ENCODE measurements around the gene MAP1B. TPM values are rescaled to one million over a fixed set of nuclear protein-coding genes. Genes with fewer than 3 reads are reported as not detected.

Gene MAP1B
- total RNA-seq, 4 donors from 2014 or later, result 44.2 to 120 (median 83.4) TPM

DNA sequence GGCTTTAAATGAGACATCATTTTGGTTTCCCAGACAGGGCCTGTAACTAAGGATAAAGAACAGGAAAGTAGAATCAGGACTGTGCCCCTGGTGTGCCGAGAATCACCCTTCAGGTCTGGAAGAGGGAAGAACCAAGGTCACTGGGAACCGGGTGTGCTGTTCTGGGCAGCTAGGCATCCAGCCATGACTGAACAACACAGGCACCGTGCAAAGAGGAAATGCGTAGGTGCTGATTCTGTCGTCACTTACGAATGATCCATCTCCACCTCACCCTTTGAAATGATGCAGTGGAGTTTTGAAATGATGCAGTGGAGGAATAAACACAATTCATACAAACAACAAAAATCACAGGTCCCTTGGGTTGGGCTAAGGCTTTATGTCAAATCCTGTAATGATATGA lies 64.4 kb downstream of the MAP1B start:
- no peak for TF ChIP-seq POLR2A (IDR thresholded peaks at IDR 0.05)
- TF ChIP-seq CTCF (IDR thresholded peaks at IDR 0.05 in 4 of 5, conservative IDR thresholded peaks at IDR 0.05 in 1 of 5), result no peak
- intact Hi-C loops (cut with DNase I; ENCODE audit: low total_unique reads), result no loop called here
- in situ Hi-C loops (cut with MboI; ENCODE audit: low sequenced_read_pairs in 4 of 4), result no loop called here
- no peaks in the 10 kb centered on the region for H3K36me3 ChIP-seq
- H3K4me3 ChIP-seq, result no peak overlapping the region
- H3K27ac ChIP-seq, result no peak overlapping the region
- no peaks in the 10 kb centered on the region for H3K27me3 ChIP-seq
- H3K9me3 ChIP-seq, result no peaks in the 10 kb centered on the region
- ATAC-seq (no peak), DNase-seq (no peak)
- H3K4me1 ChIP-seq, result no peaks in the 10 kb centered on the region

- intact Hi-C loops (cut with DNase I; ENCODE audit: low total_unique reads), result no loop called here
- H3K36me3 ChIP-seq, result no peaks in the 10 kb centered on the region
- DNase-seq, result no peak
- no peaks in the 10 kb centered on the region for H3K27me3 ChIP-seq
- no peak for ATAC-seq
- TF ChIP-seq CTCF (IDR thresholded peaks at IDR 0.05 in 4 of 5, conservative IDR thresholded peaks at IDR 0.05 in 1 of 5) (no peak), POLR2A (IDR thresholded peaks at IDR 0.05) (no peak)
- no peak overlapping the region for H3K27ac ChIP-seq
- in situ Hi-C loops (cut with MboI; ENCODE audit: low sequenced_read_pairs in 4 of 4), result no loop called here
- no peaks in the 10 kb centered on the region for H3K4me1 ChIP-seq
- H3K4me3 ChIP-seq, result no peak overlapping the region
- no peaks in the 10 kb centered on the region for H3K9me3 ChIP-seq
Observed at GRCh38 chr5:72172786-72173185, 65.5 kb downstream of the MAP1B start.

DNA sequence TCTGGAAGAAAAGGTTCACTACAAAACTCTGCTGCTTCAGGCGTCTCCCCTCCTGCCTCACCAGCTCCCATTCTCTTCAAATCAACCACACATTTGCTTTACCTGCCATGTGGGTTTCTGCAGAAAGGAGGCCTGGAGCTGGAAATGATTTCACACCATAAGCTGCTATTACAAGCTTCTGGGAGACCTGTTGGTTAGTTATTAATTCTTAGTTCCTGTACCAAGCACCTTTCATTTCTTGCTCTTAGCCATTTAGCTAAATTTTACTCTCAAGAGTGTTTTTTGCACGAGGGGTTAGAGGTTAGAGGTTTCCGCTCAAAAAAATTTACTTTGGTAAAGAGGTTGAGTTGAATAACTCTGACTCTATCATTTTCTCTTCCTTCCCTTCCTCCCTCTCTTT lies 70.3 kb downstream of the MAP1B start:
- no peak for ATAC-seq
- no peak for DNase-seq
- H3K4me3 ChIP-seq, result no peak overlapping the region
- H3K27ac ChIP-seq, result no peak overlapping the region
- in situ Hi-C loops (cut with MboI; ENCODE audit: low sequenced_read_pairs in 4 of 4), result no loop called here
- peaks cover 0 to 8% of the 10 kb centered on the region in 2 donors for H3K4me1 ChIP-seq
- TF ChIP-seq CTCF (IDR thresholded peaks at IDR 0.05 in 4 of 5, conservative IDR thresholded peaks at IDR 0.05 in 1 of 5) (no peak), POLR2A (IDR thresholded peaks at IDR 0.05) (no peak)
- intact Hi-C loops (cut with DNase I; ENCODE audit: low total_unique reads), result no loop called here
- no peaks in the 10 kb centered on the region for H3K36me3 ChIP-seq
- H3K27me3 ChIP-seq, result peaks cover 3 to 16% (median 10%) of the 10 kb centered on the region in 3 donors
- H3K9me3 ChIP-seq, result no peaks in the 10 kb centered on the region

GRCh38 chr5:72179028-72179815 lies 71.9 kb downstream of the MAP1B start:
- peak overlapping the region; percentile 28 to 47 (median 34) for H3K27ac ChIP-seq
- in situ Hi-C loops (cut with MboI; ENCODE audit: low sequenced_read_pairs in 4 of 4), result no loop called here

More at GRCh38 chr5:72179028-72179815, 71.9 kb downstream of the MAP1B start:
- Histone ChIP-seq H3K27me3 (peaks cover 4 to 16% (median 10%) of the 10 kb centered on the region in 3 donors), H3K36me3 (no peaks in the 10 kb centered on the region), H3K9me3 (no peaks in the 10 kb centered on the region), H3K4me3 (peak overlapping the region; percentile 14 to 34 (median 23)), H3K4me1 (peaks cover 0 to 8% of the 10 kb centered on the region in 2 donors)
- peak; percentile 48 to 66 for ATAC-seq
- peak; percentile 25 to 56 for DNase-seq
- TF ChIP-seq CTCF (IDR thresholded peaks at IDR 0.05 in 4 of 5, conservative IDR thresholded peaks at IDR 0.05 in 1 of 5), result no peak
- TF ChIP-seq POLR2A (IDR thresholded peaks at IDR 0.05), result no peak
- intact Hi-C loops (cut with DNase I; ENCODE audit: low total_unique reads), result no loop called here
